Kidney epithelial cell (primary cell): ENCODE data around the gene LRP1. TPM values are rescaled to one million over a fixed set of nuclear protein-coding genes. Genes with fewer than 3 reads are reported as not detected.

Experiments
- DNase-seq: peaks from one replicate; pipeline ENCODE4 v3.0.0-alpha.2; 2010; ENCODE audit warnings: low read depth
- H3K27me3 ChIP-seq: 2 replicates; pipeline ENCODE4 v1.6.0; 2011; ENCODE audit warnings: low read length; ENCODE audit not compliant: control insufficient read depth, insufficient read depth
- H3K36me3 ChIP-seq: 2 replicates; pipeline ENCODE4 v1.5.1; 2011; ENCODE audit warnings: low read length; ENCODE audit not compliant: control insufficient read depth, insufficient read depth
- H3K4me3 ChIP-seq: 2 replicates; pipeline ENCODE4 v1.5.1; 2011; ENCODE audit warnings: low read depth, mild to moderate bottlenecking, control low read depth, low read length
- total RNA-seq: library from RNA; depleted of rRNA; stranded (reverse); fragments of >200 nt; gene quantifications from 2 replicates; pipeline ENCODE4 v1.2.3, GENCODE V29; 2015
- TF ChIP-seq, protein P1 (sequence below): IDR thresholded peaks from 2 replicates; pipeline ENCODE4 v1.5.1; 2011; ENCODE audit warnings: mild to moderate bottlenecking, moderate library complexity, low read length, control low read depth, inconsistent platforms; ENCODE audit not compliant: insufficient read depth, poor library complexity, severe bottlenecking

LRP1 gene
- total RNA-seq, 1 donor from 2014 or later = 40.2 TPM

DNA sequence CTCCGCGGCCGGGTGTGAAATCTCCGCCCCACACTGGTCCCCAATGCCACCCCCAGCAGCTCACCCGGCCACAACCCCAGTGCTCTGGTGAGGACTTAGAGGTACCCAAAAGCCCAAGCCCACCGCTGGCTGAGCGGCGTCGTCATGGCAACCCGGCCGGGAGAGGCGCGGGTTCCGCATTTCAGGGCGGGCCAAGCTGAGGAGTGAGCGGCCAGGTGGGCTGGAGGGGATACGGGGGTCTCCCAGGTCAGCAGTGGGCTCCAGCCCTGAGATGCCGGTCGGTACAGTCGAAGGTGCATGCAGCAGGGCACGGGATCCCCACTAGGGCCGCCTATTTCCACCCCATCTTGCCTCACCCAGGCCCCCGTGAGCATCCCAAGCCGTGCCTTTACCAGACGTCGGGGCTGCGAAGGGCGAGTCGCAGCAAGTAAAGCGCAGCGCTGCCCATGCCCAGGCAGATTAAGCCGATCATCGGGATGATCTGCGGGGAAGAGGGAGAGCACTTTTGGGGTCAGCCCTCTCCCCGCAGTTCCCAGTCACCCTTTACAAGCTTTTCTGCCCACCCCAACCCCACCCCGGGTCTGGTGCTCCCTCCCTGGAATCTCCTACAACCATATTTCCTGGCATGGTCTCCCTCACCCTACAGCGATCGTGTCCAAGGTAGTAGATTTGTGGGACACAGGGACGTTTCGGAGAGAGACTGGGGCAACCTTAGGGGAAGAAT, 108.1 kb downstream of the LRP1 start:
- no peak for DNase-seq
- Histone ChIP-seq H3K36me3 (peaks cover 1% of the 10 kb centered on the region), H3K4me3 (no peak overlapping the region), H3K27me3 (peaks cover 62% of the 10 kb centered on the region)
- TF ChIP-seq, protein P1, sequence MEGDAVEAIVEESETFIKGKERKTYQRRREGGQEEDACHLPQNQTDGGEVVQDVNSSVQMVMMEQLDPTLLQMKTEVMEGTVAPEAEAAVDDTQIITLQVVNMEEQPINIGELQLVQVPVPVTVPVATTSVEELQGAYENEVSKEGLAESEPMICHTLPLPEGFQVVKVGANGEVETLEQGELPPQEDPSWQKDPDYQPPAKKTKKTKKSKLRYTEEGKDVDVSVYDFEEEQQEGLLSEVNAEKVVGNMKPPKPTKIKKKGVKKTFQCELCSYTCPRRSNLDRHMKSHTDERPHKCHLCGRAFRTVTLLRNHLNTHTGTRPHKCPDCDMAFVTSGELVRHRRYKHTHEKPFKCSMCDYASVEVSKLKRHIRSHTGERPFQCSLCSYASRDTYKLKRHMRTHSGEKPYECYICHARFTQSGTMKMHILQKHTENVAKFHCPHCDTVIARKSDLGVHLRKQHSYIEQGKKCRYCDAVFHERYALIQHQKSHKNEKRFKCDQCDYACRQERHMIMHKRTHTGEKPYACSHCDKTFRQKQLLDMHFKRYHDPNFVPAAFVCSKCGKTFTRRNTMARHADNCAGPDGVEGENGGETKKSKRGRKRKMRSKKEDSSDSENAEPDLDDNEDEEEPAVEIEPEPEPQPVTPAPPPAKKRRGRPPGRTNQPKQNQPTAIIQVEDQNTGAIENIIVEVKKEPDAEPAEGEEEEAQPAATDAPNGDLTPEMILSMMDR = no peak

DNA sequence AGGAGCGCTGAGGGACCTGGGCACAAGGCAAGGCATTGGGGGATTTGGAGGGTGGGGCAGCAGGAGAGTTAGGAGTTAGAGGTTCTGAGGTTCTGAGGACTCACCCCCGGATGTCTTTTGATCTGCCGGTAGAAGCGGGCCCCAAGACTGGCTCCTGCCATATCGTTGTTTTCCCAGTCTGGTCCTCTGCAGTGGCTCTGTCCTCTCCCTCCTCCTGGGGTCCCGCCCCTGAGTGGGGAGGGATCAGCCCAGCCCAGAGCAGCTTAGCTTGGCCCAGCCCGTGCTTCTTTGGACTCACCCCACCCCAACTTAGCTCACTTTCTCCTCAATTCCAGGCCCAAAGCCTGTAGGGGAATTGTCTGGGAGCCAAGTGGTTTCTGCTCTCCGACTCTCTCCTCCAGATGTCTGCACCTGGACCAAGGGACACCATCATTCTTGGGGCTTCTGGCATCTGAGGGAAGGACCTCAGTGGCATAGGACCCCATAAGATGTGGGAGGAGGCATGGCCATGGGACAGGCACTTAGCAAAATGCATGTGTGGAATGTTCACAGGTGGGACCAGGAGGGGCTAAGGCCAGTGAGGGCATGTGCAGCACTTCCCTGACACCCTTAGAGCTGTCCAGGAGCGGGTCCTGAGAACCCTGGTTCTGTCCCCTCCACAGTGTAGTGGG, 108.8 kb downstream of the LRP1 start:
- peaks cover 1% of the 10 kb centered on the region for H3K36me3 ChIP-seq
- peaks cover 69% of the 10 kb centered on the region for H3K27me3 ChIP-seq
- DNase-seq = no peak
- no peak overlapping the region for H3K4me3 ChIP-seq
- TF ChIP-seq, protein P1 = no peak

DNA sequence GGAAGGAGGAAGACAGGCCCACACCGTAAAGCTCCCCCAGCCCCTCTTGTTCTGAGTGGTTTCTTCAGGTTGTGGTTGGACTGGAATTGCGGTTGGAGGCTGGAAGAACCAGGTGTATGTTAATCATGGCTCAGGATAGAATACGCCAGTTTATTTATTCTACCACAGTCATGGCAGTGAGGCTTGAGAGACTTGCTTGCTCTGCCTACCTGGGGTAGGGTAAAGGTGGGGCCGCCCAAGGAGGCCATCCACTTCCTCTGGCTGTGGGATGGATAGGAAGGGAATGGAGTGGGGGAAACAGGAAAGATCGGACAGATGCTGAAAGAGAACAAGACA, 109.3 kb downstream of the LRP1 start:
- TF ChIP-seq, protein P1 = no peak
- H3K27me3 ChIP-seq = peaks cover 74% of the 10 kb centered on the region
- no peak for DNase-seq

DNA sequence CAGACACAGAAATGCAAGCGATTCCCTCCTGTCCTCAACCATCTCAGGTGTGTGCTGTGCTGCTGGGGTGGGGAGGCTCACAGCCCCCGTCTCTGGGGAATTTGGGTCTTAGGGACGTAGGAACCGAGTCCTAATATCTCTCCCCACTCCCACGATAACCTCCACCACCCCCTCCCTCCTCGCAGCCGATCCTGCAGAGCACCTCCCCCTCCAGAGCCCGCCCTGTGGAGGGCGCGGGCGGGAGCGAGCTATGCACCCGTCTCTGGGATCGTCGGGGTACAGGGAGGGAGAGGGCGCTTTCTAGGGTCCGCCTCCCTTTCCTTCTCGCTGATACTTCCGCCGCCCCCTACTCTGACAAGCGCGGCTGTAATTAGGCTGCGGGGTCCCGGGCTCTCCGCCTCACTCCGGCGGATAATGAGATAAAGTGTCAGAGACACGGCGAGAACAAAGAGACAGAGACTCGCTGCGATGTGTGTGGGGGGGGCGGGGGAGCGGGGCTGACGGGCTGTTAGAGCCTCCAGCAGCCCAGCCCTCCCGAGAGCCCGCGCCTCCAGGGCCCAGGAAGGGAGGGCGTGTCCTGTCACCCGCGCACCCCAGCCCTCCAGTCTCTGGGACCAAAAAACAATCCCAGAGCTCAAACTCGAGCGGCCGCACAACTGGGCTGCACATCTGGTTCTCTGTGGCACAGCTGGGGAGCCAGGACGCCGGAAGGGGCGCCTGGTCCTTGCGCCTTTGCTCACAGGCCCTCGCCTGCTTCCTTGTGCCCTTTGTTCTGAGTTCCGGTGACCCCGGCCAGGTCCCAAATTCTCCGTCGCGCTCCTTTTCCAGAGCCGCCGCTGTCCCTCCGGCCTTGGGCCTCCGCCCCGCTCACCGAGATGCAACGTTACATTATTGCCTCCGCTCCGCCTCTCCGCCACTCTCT, 109.9 kb downstream of the LRP1 start:
- peaks cover 1% of the 10 kb centered on the region for H3K36me3 ChIP-seq
- H3K27me3 ChIP-seq = peaks cover 80% of the 10 kb centered on the region
- TF ChIP-seq, protein P1 = no peak
- no peak for DNase-seq
- peak overlapping the region; percentile 26 for H3K4me3 ChIP-seq

More for the DNA sequence above, 109.3 kb downstream of the LRP1 start:
- H3K4me3 ChIP-seq = no peak overlapping the region
- H3K36me3 ChIP-seq = peaks cover 1% of the 10 kb centered on the region

DNA sequence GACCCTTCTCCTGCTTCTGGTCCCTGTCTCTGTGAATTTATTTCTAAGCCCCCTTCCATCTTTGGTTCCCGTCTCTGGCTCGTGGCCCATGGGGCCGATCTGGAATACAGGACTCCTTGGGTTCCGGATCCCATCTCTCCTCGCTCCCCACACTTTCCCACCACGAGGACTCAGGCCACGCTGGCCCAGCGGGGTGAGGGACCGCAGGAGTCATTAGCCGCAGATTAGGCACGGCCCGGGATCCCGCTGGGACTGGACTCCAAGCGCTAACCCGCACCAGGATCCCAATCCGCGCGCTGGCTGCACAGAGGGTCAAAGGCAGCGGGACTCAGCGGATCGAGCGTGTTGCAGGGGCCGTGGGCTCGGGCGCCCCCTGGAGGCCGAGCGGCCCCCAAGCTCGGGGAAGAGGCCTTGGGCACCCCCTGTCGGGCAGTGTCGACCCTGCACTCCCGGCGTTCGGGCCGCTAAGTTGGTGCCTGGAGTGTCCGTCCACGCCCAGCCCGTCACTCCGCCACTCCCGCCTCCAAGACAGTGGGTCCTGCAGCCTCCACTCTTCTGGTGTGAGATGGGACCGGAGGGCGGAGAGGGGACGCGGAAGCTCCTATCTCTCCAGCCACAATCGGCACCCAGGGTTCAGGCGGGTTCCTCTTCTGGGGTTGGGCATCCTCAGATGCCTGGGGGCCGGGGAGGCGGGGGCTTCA, 110.7 kb downstream of the LRP1 start:
- Histone ChIP-seq H3K27me3 (peaks cover 87% of the 10 kb centered on the region), H3K4me3 (peak overlapping the region; percentile 26), H3K36me3 (no peaks in the 10 kb centered on the region)
- TF ChIP-seq, protein P1 = peak; percentile 100
- peak; percentile 25 for DNase-seq
